HCT116 (cell line): ENCODE data around the gene CENPX. TPM values are rescaled to one million over a fixed set of nuclear protein-coding genes. Genes with fewer than 3 reads are reported as not detected.

Source experiments
- ATAC-seq: fragments of 200-7000 bp; cut with Tn5 transposase; 2 replicates; pipeline ENCODE4 v1.9.1; 2020; ENCODE audit warnings: mild to moderate bottlenecking, moderate library complexity
- BruUV-seq: library from RNA; stranded (reverse); fragments of 400-500 nt; replicated peaks from 2 replicates; lab custom pipeline; 2021; lab: Mats Ljungman, UMichigan
- CTCF ChIA-PET: fragments of 300-600 bp; sonication (Branson Sonifier 250); formaldehyde crosslinking; loops from one replicate; lab custom pipeline; 2021; ENCODE audit warnings: antibody characterized with exemption; lab: Charles Lee
- POLR2A ChIA-PET: fragments of 300-600, 350-600 bp; sonication (Branson Sonifier 250); formaldehyde crosslinking; loops from one replicate; lab custom pipeline; 2021; ENCODE audit warnings: antibody characterized with exemption; lab: Charles Lee
- RAD21 ChIA-PET, 2 experiments: fragments of 300-600 bp; sonication (Branson Sonifier 250); formaldehyde crosslinking; loops; one replicate each; lab custom pipeline; 2023; ENCODE audit warnings: low total read pairs in 2 of 2; ENCODE audit not compliant: uncharacterized antibody in 2 of 2, unreplicated experiment in 2 of 2, low non-redundant PET in 1 of 2; lab: Charles Lee
- DNase-seq: peaks from one replicate; pipeline ENCODE4 v3.0.0-alpha.2; 2010; ENCODE audit warnings: low read depth, low spot score
- H2AFZ ChIP-seq: fragments of 200-600 bp; shearing (Covaris generic), sonication (generic); 2 replicates; pipeline ENCODE4 v1.6.1; 2017; ENCODE audit warnings: low read depth, mixed run types, mixed read lengths, antibody characterized with exemption, low read length; ENCODE audit not compliant: poor library complexity, severe bottlenecking
- H3K27ac ChIP-seq: 2 replicates; pipeline ENCODE4 v1.5.1; 2012; ENCODE audit warnings: low read depth, low read length
- H3K27me3 ChIP-seq: fragments of 200-600 bp; sonication (generic); 2 replicates; pipeline ENCODE4 v1.6.1; 2016; ENCODE audit warnings: mixed run types, low read length, mixed read lengths; ENCODE audit not compliant: insufficient read depth
- H3K36me3 ChIP-seq, 2 experiments: fragments of 200-500 bp in 1 of 2; fragments of 200-600 bp in 1 of 2; sonication (Bioruptor generic) in 1 of 2; sonication (generic) in 1 of 2; 2 replicates each; pipeline versions ENCODE4 v1.5.1 to v1.6.1; 2014 to 2016; ENCODE audit warnings: low read length in 2 of 2, inconsistent platforms in 1 of 2, mixed read lengths in 1 of 2, mixed run types in 1 of 2; ENCODE audit not compliant: insufficient read depth in 2 of 2, control insufficient read depth in 1 of 2
- H3K4me1 ChIP-seq, 2 experiments: fragments of 200-600 bp in 1 of 2; sonication (generic) in 1 of 2; 2 replicates each; pipeline versions ENCODE4 v1.5.1 to v1.6.1; 2012 to 2017; ENCODE audit warnings: low read length in 2 of 2, inconsistent platforms in 1 of 2, mild to moderate bottlenecking in 1 of 2, mixed read lengths in 1 of 2, mixed run types in 1 of 2, moderate library complexity in 1 of 2; ENCODE audit not compliant: insufficient read depth in 2 of 2, control insufficient read depth in 1 of 2
- H3K4me2 ChIP-seq: fragments of 200-600 bp; sonication (generic); 2 replicates; pipeline ENCODE4 v1.6.1; 2017; ENCODE audit warnings: mixed run types, low read length, mixed read lengths
- H3K4me3 ChIP-seq, 2 experiments: fragments of 200-600 bp in 1 of 2; sonication (generic) in 1 of 2; replicated peaks in 1 of 2; 2 replicates each; pipeline ENCODE4 v1.5.1; 2011 to 2016; ENCODE audit warnings: low read length in 2 of 2, control low read depth in 1 of 2, low read depth in 1 of 2, mild to moderate bottlenecking in 1 of 2, mixed read lengths in 1 of 2, mixed run types in 1 of 2
- H3K79me2 ChIP-seq: fragments of 200-600 bp; sonication (generic); 2 replicates; pipeline ENCODE4 v1.6.1; 2017; ENCODE audit warnings: mild to moderate bottlenecking, mixed run types, low read length, moderate library complexity, mixed read lengths; ENCODE audit not compliant: insufficient read depth
- H3K9ac ChIP-seq: fragments of 200-600 bp; sonication (generic); 2 replicates; pipeline ENCODE4 v1.6.1; 2016; ENCODE audit warnings: low read length, mixed read lengths
- H3K9me2 ChIP-seq: fragments of 200-600 bp; sonication (generic), shearing (Covaris generic); 2 replicates; pipeline ENCODE4 v1.6.1; 2017; ENCODE audit warnings: mixed run types, mild to moderate bottlenecking, moderate library complexity; ENCODE audit not compliant: insufficient read depth
- H3K9me3 ChIP-seq, 2 experiments: fragments of 200-500 bp in 1 of 2; fragments of 200-600 bp in 1 of 2; sonication (Bioruptor generic) in 1 of 2; sonication (generic) in 1 of 2; 2 replicates each; pipeline ENCODE4 v1.6.1; 2014 to 2017; ENCODE audit warnings: low read length in 2 of 2, mixed read lengths in 2 of 2, inconsistent platforms in 1 of 2, low read depth in 1 of 2, mild to moderate bottlenecking in 1 of 2, mixed run types in 1 of 2, moderate library complexity in 1 of 2; ENCODE audit not compliant: control insufficient read depth in 1 of 2, insufficient read depth in 1 of 2
- H4K20me1 ChIP-seq: fragments of 200-600 bp; sonication (generic), shearing (Covaris generic); 2 replicates; pipeline ENCODE4 v1.6.1; 2017; ENCODE audit warnings: mixed run types, mild to moderate bottlenecking, moderate library complexity; ENCODE audit not compliant: insufficient read depth
- CBX3 ChIP-seq: IDR thresholded peaks from 2 replicates; pipeline ENCODE4 v1.6.1; 2012; ENCODE audit warnings: low read depth
- CEBPB ChIP-seq: IDR thresholded peaks from 2 replicates; pipeline ENCODE4 v1.6.1; 2012; ENCODE audit warnings: low read depth
- EGR1 ChIP-seq: IDR thresholded peaks from 2 replicates; pipeline ENCODE4 v1.6.1; 2012; ENCODE audit warnings: low read depth
- ELF1 ChIP-seq: IDR thresholded peaks from 2 replicates; pipeline ENCODE4 v1.6.1; 2012; ENCODE audit warnings: low read depth, borderline replicate concordance
- EZH2phosphoT487 ChIP-seq: fragments of 200-600 bp; IDR thresholded peaks from 2 replicates; pipeline ENCODE4 v1.6.1; 2018; ENCODE audit warnings: antibody characterized with exemption, borderline replicate concordance
- FOSL1 ChIP-seq: IDR thresholded peaks from 2 replicates; pipeline ENCODE4 v1.6.1; 2012; ENCODE audit warnings: low read depth
- JUND ChIP-seq: IDR thresholded peaks from 2 replicates; pipeline ENCODE4 v1.6.1; 2012
- POLR2A ChIP-seq: IDR thresholded peaks from 2 replicates; pipeline ENCODE4 v1.7.0; 2011; ENCODE audit warnings: borderline replicate concordance; ENCODE audit not compliant: insufficient read depth, insufficient read length; ENCODE audit errors: extremely low read depth
- POLR2AphosphoS5 ChIP-seq: IDR thresholded peaks from 2 replicates; pipeline ENCODE4 v1.6.1; 2011; ENCODE audit warnings: mild to moderate bottlenecking, low read depth, low read length, moderate library complexity
- SIN3A ChIP-seq: IDR thresholded peaks from 2 replicates; pipeline ENCODE4 v1.6.1; 2012; ENCODE audit warnings: low read depth
- SP1 ChIP-seq: IDR thresholded peaks from 2 replicates; pipeline ENCODE4 v1.6.1; 2012; ENCODE audit warnings: low read depth
- TCF7L2 ChIP-seq: IDR thresholded peaks from 2 replicates; pipeline ENCODE4 v1.7.0; 2011; ENCODE audit warnings: borderline replicate concordance, inconsistent platforms; ENCODE audit not compliant: insufficient read depth, insufficient read length; ENCODE audit errors: extremely low read depth
- YY1 ChIP-seq: IDR thresholded peaks from 2 replicates; pipeline ENCODE4 v1.6.1; 2011; ENCODE audit warnings: low read length, low read depth, moderate library complexity, mild to moderate bottlenecking; ENCODE audit not compliant: insufficient replicate concordance; ENCODE audit errors: extremely low read depth
- ZFX ChIP-seq: fragments of 450-650 bp; IDR thresholded peaks from 2 replicates; pipeline ENCODE4 v1.6.1; 2017
- intact Hi-C: fragments of 100-400 bp; cut with micrococcal nuclease; formaldehyde crosslinking; loops from 2 replicates; pipeline ENCODE4 v1.10.0; 2022
- total RNA-seq: library from RNA; stranded (reverse); gene quantifications from one replicate; pipeline ENCODE4 v1.2.1, GENCODE V29; 2021; ENCODE audit not compliant: unreplicated experiment
- TF ChIP-seq, protein P1 (sequence below): IDR thresholded peaks from 2 replicates; pipeline ENCODE4 v1.6.1; 2012
- TF ChIP-seq, protein P2 (sequence below): IDR thresholded peaks from 2 replicates; pipeline ENCODE4 v1.6.1; 2011; ENCODE audit warnings: mild to moderate bottlenecking, low read length, moderate library complexity; ENCODE audit not compliant: insufficient replicate concordance; ENCODE audit errors: extremely low read depth
- TF ChIP-seq, protein P3 (sequence below): IDR thresholded peaks from 2 replicates; pipeline ENCODE4 v1.6.1; 2012; ENCODE audit warnings: low read depth

CENPX gene
- total RNA-seq, 1 experiment from 2014 or later = 184 TPM

DNA sequence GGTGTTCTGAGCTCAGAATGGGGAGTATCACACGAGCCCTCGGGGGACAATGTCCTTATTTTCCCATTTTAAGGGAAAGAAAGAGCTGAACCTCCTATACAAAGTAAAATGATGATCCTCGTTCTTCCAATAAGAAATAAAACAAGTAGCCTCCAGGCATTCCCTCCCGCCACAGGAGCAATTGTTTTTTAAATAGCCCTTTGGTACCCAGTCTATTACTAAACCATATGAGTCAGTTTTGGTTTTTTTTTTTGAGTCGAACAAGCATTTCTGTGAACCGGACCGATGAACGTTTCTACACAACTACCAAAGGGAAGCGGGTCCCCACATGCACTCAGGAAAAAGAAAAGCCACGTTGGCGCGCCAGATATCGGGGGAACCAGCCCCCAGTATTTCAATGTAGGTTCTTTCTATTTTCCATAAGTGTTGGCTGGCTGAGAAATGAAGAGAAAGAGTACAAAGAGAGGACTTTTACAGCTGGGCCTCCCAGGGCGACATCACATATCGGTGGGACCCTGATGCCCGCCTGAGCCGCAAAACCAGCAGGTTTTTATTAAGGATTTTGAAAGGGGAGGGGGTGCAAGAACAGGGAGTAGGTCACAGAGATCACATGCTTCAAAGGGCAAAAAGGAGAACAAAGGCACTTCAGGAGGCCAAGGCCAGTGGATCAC lies 18.6 kb upstream of the CENPX start:
- BruUV-seq = no TSS peak
- no peak for TF ChIP-seq ELF1
- no peak for TF ChIP-seq EZH2phosphoT487
- no peak for TF ChIP-seq ZFX
- no peak for TF ChIP-seq SIN3A
- no peak for TF ChIP-seq YY1
- no peak for TF ChIP-seq POLR2A
- no peak for TF ChIP-seq CEBPB
- TF ChIP-seq, protein P1, sequence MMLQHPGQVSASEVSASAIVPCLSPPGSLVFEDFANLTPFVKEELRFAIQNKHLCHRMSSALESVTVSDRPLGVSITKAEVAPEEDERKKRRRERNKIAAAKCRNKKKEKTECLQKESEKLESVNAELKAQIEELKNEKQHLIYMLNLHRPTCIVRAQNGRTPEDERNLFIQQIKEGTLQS = no peak
- TF ChIP-seq TCF7L2 = no peak
- no peak for TF ChIP-seq JUND
- no peak for TF ChIP-seq EGR1
- no peak for TF ChIP-seq POLR2AphosphoS5
- no peak for TF ChIP-seq SP1
- no peak for TF ChIP-seq FOSL1
- TF ChIP-seq, protein P2, sequence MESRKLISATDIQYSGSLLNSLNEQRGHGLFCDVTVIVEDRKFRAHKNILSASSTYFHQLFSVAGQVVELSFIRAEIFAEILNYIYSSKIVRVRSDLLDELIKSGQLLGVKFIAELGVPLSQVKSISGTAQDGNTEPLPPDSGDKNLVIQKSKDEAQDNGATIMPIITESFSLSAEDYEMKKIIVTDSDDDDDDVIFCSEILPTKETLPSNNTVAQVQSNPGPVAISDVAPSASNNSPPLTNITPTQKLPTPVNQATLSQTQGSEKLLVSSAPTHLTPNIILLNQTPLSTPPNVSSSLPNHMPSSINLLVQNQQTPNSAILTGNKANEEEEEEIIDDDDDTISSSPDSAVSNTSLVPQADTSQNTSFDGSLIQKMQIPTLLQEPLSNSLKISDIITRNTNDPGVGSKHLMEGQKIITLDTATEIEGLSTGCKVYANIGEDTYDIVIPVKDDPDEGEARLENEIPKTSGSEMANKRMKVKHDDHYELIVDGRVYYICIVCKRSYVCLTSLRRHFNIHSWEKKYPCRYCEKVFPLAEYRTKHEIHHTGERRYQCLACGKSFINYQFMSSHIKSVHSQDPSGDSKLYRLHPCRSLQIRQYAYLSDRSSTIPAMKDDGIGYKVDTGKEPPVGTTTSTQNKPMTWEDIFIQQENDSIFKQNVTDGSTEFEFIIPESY = no peak
- TF ChIP-seq, protein P3, sequence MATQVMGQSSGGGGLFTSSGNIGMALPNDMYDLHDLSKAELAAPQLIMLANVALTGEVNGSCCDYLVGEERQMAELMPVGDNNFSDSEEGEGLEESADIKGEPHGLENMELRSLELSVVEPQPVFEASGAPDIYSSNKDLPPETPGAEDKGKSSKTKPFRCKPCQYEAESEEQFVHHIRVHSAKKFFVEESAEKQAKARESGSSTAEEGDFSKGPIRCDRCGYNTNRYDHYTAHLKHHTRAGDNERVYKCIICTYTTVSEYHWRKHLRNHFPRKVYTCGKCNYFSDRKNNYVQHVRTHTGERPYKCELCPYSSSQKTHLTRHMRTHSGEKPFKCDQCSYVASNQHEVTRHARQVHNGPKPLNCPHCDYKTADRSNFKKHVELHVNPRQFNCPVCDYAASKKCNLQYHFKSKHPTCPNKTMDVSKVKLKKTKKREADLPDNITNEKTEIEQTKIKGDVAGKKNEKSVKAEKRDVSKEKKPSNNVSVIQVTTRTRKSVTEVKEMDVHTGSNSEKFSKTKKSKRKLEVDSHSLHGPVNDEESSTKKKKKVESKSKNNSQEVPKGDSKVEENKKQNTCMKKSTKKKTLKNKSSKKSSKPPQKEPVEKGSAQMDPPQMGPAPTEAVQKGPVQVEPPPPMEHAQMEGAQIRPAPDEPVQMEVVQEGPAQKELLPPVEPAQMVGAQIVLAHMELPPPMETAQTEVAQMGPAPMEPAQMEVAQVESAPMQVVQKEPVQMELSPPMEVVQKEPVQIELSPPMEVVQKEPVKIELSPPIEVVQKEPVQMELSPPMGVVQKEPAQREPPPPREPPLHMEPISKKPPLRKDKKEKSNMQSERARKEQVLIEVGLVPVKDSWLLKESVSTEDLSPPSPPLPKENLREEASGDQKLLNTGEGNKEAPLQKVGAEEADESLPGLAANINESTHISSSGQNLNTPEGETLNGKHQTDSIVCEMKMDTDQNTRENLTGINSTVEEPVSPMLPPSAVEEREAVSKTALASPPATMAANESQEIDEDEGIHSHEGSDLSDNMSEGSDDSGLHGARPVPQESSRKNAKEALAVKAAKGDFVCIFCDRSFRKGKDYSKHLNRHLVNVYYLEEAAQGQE = no peak
- TF ChIP-seq CBX3 = no peak
- POLR2A ChIA-PET = no interaction called here
- no peak overlapping the region for H3K27ac ChIP-seq
- no peaks in the 10 kb centered on the region for H3K36me3 ChIP-seq
- ATAC-seq = no peak
- no peaks in the 10 kb centered on the region for H3K9me2 ChIP-seq
- H4K20me1 ChIP-seq = no peaks in the 10 kb centered on the region
- H3K9ac ChIP-seq = no peak overlapping the region
- H3K27me3 ChIP-seq = no peaks in the 10 kb centered on the region
- no peaks in the 10 kb centered on the region for H3K9me3 ChIP-seq
- peaks cover 6 to 11% of the 10 kb centered on the region in 2 experiments for H3K4me1 ChIP-seq
- no peak overlapping the region for H2AFZ ChIP-seq
- H3K4me3 ChIP-seq = no peak overlapping the region
- RAD21 ChIA-PET = no interaction called here
- H3K4me2 ChIP-seq = no peak overlapping the region
- H3K79me2 ChIP-seq = peaks cover 8% of the 10 kb centered on the region; the same call in 1 of the 2 replicates
- DNase-seq = no peak
- CTCF ChIA-PET = interaction anchor here (1.2 kb wide), 1 partner anchor 11 kb away, joined by 3 read pairs; no protein-coding TSS in a partner anchor
- intact Hi-C loops = no loop called here
